AML-193 (cell line): ENCODE results near the gene VSTM4.

Experiments used
- DNase-seq, 2 experiments: peaks; one replicate each; lab custom pipeline; 2025; lab: John Stamatoyannopoulos, UW

Gene VSTM4, protein sequence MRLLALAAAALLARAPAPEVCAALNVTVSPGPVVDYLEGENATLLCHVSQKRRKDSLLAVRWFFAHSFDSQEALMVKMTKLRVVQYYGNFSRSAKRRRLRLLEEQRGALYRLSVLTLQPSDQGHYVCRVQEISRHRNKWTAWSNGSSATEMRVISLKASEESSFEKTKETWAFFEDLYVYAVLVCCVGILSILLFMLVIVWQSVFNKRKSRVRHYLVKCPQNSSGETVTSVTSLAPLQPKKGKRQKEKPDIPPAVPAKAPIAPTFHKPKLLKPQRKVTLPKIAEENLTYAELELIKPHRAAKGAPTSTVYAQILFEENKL

DNA sequence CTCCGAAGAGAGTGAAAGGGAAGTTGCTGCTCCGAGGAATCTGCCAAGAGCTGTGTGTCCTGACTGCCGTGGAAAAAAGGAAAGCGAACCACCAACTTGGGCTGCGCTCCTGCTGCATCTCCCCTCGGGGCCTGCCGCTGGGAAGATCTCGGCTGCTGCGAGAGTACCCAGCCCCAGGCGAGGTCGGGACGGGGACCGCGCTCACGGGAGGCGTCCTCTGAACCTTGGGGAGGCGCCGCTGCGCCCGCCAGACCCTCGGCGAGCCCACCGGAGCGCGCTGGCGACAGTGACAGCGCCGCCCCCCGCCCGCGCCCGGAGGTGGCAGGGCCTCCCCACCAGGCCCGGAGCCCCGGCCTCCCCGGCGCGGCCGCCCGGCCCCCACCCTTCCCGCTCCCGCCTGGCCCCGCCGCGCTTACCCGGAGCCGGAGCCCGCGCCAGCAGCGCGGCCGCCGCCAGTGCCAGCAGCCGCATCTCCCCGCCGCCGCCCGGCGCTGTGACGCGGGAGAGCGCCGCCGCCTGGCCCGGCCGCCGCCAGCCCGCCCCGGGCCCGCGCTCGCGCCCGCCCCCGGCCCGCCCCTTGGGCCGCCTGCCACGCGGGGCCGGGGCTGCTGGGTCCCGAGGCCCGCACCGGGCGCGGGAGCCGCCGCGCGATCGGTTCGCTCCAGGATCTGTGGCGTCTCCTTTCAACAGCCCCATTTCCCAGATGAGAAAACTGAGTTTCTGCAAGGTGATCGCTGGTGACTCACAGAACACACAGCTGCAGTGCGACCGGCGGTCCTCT lies at the start of gene VSTM4:
TSS of gene VSTM4 (minus strand) at position 508 of the 781 bp plus-strand sequence. CDS start at position 471, 37 bp downstream.
- DNase-seq, result no peak

DNA sequence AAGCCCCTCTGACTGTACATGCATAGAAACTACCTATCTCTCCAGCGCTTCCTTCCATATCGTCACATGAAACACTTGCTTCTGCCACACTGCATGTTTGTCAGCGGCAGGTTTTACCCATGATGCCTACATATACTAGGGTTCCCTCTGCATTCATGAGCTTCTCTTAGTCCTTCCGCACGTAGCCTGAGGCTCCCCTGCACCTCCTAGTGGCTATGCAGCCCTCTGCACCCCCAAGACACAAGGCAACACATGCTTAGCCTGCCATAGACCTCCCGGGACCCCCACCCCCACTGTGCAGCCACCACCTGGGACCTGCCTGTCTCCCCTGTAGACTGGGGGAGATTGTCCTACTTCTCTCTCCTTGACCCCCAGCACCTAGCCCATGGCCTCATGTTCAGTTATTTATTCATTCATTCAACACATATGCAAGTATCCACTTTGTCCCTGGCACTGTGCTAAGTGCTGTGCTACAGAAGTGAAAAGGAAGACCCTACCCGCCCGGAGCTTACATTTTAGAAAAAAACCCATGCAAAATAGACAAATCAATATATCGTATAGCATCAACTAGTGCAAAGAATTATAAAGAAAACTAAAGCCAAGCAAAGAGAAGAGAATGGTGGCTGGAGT lies 49.4 kb upstream of the VSTM4 start:
- DNase-seq, result peak in 1 of 2 experiments; percentile 25

DNA sequence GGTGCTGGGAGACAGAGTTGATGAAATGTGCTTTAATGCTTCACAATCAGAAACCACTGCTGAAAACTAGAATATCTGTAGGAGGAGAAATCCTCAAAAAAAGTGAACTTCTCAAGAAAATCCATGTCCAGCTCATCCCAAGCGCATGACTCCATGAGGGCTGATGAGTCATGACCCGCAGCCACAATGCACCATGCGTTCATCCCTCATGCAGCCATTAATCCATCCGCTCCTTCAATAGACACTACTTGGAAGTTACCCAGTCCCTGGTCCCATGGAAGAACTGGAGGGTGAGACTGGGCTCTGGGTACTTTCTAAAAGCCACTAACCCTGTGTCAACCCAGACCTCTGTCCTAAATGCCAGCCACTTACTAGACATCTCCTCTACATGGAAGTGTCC lies 48.4 kb upstream of the VSTM4 start:
- no peak for DNase-seq

DNA sequence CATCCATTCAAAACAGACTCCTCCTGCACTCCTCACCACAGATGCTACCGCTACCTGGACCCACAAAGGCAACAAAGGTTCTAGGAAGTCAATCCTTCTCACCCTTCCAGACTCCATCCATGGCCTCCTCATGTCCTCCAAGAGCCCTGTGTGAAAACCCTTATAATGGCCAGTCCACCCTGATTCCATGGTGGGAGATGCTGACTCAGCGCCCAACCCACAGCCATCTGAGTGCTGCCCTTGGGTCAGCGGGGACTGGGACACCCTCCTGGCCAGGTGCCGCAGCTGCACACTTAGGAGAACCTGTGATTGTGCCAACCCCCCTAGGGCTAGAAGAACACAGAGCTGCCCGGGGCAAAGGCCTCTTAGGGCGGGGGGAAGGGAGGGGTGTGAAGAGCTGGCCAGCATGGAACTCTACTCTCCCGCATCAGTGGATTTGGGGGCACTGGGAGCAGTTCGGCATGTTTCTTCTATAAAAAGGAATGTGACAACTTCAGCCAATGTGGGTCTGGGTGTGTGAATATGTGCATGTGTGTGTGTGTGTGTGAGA lies 47.5 kb upstream of the VSTM4 start:
- no peak for DNase-seq

DNA sequence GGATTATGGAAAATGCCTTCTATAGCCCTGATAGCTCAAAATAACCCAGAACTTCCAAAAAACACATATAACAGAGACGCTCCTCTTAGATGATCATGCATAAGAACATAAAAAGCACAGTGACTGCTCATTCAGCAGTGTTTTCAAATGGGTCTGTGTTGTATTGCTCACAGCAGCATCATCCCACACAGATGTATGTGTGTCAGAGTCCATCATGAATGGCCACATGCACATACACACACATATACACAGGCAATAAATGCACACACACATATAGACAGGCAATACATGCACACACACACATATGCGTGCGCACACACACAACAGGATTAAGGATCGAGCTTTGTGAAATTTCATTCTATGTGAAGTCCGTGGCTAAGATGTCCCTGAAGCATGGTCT lies 46.7 kb upstream of the VSTM4 start:
- DNase-seq, result no peak

DNA sequence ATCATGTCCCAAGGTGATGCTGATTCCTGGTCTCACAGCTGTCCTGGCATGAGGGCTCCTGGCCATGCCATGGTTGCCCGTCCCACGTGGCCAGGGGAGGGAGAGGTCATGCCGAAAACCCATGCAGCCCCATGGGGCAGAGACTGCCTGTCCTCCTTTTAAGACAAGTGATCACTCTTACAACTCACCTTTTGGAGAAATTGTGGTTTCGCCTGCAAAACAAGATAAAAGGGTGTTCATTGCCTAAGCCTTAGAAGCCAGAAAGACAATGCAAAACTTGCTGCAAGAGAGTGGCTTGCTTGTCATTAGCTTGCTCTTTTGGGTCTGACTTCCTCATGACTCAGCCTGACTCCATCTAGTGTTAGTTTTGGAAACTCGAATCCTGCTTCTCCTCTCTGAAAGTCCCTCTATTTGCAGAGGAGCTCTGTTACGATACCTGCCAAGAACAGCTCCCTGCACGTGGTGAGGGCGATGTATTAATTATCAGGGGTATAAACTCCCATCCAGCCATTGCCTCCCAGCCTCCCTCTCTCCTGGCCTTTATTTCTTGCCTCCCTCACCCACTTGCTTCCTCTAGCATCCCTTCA lies 46.2 kb upstream of the VSTM4 start:
- DNase-seq, result peak; percentile 22 to 38

DNA sequence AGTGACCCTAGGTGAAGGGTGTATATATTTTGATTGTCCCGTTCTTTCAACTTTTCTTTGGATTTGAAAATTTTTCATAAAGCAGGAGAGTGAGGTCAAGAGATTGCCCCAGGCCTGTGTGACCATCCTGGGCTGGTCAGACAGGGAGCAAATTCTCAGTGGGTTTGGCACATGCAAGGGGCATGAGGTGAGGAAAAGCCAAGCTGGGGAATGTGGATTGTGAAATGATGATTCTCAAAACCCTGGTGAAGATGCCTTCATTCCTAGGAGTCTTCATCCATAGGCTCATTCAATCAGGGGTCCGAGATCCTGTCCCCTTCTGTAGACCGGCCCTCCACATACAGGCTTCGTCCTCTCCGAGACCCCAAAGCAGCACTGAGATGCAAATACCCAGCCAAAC lies 45.5 kb upstream of the VSTM4 start:
- no peak for DNase-seq

DNA sequence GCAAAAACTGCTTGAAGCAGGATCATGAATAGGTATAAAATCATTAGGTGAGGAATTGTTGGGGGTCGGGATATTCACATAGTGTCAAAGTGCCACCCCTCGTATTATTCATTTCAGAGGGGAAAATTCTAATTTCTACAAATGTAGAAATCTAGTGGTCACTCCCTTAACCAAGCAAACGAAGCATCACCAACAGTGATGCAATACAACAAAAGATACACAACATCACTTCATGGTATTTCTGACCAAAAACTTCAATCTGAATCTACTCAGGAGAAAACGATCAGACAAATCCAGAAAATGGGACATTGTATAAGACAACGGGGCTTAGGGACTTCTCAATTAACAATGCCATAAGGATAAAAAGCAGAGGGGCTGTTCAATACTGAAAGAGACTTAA lies 44.8 kb upstream of the VSTM4 start:
- no peak for DNase-seq

DNA sequence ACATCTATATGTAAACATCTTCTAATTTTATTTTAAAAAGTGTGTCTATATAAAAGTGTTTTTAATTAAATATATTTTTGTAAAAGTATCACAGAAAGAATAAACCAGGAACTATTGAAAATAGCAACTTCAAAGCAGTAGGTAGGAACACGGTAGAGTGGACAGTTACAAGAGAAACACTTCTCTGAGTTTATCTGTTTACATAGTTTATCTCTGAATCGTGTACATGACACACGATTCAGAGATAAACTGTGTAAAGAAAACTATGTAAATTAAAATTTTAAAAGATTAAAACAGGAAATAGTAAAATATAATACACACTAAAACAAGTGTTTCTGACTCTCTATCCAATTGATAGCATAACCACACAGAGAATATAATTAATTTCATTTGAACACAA lies 43.6 kb upstream of the VSTM4 start:
- DNase-seq, result no peak

DNA sequence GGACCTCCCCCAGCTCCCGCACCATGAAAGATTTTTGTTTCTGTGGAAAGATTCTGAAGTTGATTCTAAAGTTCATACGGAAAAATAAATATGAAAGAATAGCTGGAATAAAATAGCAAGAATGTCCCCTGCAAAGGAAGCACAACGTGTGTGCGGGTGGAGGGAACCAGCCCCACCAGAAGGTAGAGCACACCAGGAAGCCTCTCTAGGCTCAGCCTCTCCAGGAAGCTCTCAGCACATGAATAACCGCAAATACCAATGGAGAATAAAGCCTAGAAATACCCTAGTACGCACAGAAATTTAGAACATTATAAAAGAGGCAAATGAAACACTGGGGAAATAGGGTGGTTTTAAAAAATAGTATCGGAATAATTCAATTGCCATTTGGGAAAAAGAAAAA lies 43.1 kb upstream of the VSTM4 start:
- DNase-seq, result no peak

DNA sequence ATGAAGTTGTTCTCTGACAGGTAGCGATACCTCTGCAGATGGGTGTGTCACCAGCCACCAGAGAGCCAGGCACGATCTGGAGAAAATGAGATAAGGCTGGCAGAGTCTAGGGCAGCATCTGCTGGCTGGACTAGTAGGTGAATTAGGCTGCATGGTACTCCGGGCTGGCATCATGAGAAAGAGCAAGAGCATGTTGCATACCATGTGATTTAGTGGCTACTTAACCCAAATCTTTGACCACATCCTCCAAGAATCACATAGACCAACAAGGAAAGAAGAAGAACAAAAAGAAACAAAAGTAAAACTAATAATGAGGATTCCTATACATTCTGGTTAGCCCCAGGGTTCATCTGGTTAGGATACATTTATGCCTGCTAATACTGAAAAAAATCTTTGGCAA lies 41.9 kb upstream of the VSTM4 start:
- DNase-seq, result no peak

DNA sequence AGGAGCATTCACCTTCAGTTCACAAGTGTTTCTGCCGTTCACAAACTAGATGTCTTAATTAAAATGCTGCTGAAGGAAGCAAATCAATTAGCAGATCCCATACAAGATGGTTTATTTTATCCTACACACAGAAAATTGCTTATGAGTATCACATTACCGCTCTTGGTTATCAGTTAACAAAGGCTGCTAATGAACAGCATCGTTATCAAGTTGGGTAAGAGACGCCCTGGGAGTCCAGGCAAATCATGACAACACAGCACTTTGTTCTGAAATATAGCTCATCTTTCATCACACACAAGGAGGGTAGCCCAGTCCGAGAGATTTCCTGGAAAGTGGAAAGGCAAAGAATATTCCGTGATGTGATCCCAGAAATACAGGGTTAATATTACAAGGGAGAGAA lies 39.3 kb upstream of the VSTM4 start:
- DNase-seq, result no peak

DNA sequence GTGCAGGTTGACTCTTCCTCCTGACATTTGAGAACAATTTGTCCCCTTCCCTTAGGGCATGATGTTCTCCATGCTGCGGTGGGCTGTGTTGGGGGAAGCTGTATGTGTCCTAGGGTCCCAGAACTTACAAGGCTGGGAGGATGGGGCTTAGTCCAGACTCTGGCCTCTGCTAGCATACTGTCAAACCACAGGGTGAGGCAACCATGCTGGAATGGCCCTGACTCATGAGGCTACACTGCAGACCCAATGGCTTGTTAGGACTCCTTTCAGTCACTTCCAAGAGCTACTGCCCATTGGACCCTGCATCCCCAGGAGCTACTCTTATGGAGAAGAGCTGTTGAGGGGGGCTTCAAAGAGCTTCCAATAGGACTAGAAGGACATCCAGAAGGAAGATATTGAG lies 38.6 kb upstream of the VSTM4 start:
- DNase-seq, result no peak

DNA sequence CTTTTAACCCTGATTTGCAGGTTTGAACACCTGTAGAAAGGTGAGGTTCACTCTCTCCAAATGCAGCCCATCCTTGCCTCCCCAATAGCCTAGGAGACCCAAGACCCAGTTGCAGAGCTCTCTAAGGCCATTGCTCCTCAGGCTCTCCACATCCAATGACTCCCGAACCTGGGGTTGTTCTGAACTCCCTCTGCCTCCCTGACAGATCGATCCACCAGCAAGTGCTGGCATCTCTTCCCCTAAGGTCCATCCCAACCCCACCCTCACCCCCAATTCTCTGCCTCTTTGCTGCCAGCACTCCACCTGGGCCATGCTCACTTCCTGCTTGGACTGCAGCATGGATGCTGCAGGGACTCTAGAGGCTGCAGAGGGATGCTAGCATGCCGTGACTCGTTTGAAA lies 37.8 kb upstream of the VSTM4 start:
- no peak for DNase-seq

DNA sequence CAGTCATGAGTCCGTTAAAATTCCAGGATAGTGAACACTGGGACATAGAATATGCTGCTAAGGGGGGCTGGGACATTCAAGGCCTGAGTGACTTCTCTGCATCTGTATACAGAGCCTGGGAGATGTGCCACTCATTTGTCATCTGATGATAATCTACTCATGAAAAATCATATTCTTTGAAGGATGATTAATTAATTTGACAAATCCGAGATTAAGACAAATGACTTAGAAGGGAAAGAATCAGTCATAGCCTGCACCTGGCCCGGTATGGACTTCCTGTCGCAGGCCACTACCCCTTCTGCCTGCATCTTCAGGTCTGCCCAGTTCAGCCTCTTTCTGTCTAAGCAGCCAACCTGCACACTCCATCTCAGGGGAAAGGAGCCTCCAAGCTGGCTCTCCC lies 37.3 kb upstream of the VSTM4 start:
- no peak for DNase-seq

DNA sequence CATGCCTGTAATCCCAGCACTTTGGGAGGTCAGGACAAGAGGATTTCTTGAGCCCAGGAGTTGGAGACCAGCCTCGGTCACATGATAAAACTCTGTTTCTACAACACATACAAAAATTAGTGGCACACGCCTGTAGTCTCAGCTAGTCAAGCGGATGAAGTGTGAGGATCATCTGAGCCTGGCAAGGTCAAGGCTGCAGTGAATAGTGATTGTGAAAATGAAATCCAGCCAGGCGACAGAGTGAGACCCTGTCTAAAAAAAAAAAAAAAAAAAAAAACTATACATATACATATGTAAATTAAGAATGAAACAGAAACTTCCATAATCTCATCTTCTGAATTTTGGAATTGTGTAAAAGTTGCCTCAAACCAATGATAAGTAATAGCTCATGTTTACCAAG lies 36.7 kb upstream of the VSTM4 start:
- DNase-seq, result no peak

DNA sequence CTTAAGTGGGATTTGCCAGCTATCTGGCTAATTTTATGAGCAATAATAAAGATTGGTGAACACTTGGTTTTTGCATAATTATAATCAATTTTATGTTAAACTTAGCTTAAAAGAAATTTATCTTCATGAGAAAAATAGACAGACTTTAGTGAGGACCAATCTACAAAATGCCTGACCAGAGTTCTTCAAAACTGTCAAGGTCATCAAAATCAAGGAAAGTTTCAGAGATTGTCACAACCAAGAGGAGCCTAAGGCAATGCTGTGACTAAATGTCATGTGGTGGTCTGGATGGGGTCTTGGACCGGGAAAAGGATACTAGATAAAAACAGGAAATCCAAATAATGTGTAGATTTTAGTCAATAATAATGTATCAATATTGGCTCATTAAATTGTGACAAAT lies 36.2 kb upstream of the VSTM4 start:
- DNase-seq, result no peak

DNA sequence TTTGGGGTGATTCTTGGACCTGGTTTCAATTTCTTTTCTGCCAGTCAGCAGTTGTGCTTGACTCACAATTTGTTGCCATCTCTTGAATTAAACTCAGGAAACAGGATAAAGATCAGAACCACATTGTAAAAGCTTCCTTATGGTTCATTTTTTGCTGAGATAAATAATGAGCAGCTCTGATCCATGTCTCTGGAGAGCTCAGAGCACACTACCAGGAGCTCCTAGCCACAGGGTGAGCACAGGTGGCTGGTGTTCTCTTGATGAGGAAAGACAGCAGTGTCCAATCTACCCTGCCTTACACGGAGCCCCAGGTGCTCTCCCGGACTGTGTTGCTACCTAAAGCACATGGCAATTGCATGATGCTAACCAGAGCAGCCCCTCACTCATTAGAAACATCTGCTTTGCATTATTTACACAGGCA lies 35.7 kb upstream of the VSTM4 start:
- no peak for DNase-seq

DNA sequence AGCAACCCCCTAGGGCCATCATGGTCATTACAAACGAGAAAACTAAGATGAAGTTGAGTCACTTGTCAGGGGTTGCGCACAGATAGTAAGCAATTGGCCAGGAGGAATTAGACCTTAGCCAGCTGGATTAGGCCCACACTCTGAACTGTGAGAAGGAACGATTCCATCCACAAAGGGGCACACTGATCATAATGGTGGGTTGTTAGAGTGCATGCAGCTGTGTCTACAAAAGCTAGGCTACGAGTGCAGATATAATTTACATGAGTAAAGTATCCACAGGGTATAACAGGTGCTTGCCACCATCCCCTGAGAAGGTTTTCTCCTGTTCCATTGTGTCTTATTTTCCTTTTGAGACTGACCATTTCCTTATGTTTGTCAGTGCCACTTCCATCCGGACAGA lies 35.1 kb upstream of the VSTM4 start:
- DNase-seq, result no peak

DNA sequence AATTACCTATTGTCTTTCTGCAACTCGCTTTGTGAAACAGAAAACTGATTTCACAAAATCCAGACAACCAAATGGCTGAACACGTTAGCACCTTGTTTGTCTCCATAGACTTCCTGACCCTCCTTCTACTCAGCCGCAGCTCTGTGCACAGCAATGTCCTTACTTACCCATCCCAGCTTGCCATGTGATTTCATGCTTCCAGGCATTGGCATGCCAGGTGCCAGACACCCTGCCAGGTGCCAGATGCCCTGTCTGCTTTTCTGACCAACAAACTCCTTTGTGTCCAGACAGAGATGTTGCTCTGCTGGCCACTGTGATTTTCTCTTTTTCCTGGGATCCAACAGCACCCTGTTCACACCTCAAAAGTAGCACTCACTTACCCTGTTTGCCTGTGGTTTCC lies 34.6 kb upstream of the VSTM4 start:
- DNase-seq, result no peak

DNA sequence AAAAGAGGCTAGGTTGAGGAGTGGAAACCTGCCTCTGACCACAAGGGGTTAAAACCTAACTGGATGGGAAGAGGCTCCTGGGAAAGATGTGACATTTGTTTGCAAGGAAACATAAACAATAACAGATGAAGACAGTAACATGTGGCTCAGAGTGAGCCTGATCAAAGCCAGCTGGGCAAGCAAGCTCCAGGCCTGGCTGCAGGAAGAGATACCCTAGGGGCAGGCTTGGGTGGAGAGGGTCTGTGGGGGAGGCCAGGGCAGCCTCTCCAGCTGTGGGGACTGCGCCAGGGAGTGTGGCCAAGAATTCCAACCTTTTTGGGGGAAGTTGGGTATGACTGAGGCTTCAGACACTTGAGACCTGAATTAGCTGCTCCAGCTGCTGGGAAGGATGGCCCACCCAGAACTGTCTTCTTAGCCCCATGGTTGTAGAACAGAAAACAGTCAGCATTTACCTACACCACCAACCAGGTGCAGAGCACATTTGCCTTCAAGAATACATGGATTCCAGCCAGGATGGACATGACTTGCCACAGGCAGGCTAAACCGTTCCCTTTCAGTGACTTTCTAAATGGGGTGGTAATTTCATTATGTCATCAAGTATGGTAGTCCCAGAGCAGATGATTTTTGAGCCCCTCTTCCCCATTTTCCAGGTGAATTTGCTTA lies 28.9 kb upstream of the VSTM4 start:
- no peak for DNase-seq

DNA sequence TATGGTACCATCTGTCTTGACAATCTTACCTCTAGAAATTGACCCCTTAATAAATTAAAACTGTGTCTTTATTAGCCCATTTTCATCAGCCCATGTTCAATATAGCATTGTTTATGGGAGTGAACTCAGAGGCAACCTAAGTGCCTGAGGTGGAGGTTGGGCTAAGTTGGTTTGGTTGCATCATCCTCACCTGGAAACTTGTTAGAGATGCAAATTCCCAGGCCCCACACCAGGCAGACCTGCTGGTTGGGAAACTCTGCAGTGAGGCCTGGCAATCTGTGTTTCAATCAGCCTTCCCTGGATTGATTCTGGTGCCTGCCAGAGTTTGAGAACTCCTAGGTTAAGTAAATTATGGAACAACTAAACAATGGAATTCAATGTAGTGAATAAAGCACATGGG lies 27.9 kb upstream of the VSTM4 start:
- DNase-seq, result no peak
